GM12891 (cell line): Measurements from ENCODE around the gene GDNF.

Experiments used
- SPI1 ChIP-seq: IDR thresholded peaks from 2 replicates; pipeline ENCODE4 v1.6.1; 2011; ENCODE audit warnings: low read depth, low read length, control low read depth
- TAF1 ChIP-seq: IDR thresholded peaks from 2 replicates; pipeline ENCODE4 v1.6.1; 2011; ENCODE audit warnings: low read depth, low read length, control low read depth

DNA sequence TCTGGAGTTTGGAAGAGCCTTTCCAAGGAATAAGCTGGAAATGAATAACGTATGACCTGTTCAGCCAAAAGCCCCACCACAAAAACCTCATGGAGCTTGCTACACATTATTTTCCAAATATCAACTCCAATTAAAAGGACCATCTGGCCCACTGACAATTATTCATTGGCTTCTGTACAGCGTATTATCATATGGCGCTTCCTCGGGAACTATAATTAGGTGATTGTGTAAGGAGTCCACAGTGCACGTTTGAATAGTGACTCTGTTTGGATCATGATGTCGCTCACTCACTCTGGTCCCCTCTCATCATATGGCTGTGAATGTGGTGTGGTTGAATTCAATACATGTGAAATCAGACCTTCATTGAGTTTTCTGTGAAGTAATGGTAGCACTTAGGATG lies 52.1 kb downstream of the GDNF start:
- TF ChIP-seq TAF1 (no peak), SPI1 (no peak)
